ENCODE measurements around the gene GNG3. TPM values are rescaled to one million over a fixed set of nuclear protein-coding genes. Genes with fewer than 3 reads are reported as not detected.
A peak's percentile ranks its signal among the peaks of the same experiment; 100 is the strongest.

The GNG3 gene
- total and polyA plus RNA-seq, 2 of the 8 experiments (the other 6 are each of a cell fraction or from before 2014, with no cell fraction given) = 4.9 to 12.1 TPM

GRCh38 chr11:62727872-62728170, 20.3 kb downstream of the GNG3 start:
- peak overlapping the region; percentile 94 for H3K18ac ChIP-seq (ENCODE audit: extremely low read depth, low read length)
- H4K8ac ChIP-seq (ENCODE audit: extremely low read depth, insufficient read depth, low read length) = 0 out of 2 replicates have a peak overlapping the region, but pooled peaks have one; percentile 89
- no peak overlapping the region for H3K14ac ChIP-seq (ENCODE audit: insufficient read length)
- 0 out of 2 replicates have a peak, but pooled peaks cover 2% of the 10 kb centered on the region for H3K79me1 ChIP-seq (ENCODE audit: low read depth, low read length)
- peaks cover 7 to 23% (median 11%) of the 10 kb centered on the region in 4 experiments; a peak in 6 of 8 replicates for H3K36me3 ChIP-seq (ENCODE audit: control insufficient read depth in 2 of 4, insufficient read depth in 4 of 4, low read length in 3 of 4)
- peak overlapping the region; percentile 89 for H3K56ac ChIP-seq (replicated peaks; ENCODE audit: insufficient read length, low read depth, low read length)
- WGBS, 2 experiments (ENCODE audit: extremely low coverage in 1 of 2, insufficient coverage in 1 of 2, insufficient read length in 1 of 2, insufficient replicate concordance in 2 of 2, low coverage in 1 of 2, low lambda C conversion rate in 2 of 2, missing lambda C conversion rate in 1 of 2) = 2% methylated on average over 19 of the region's 20 CpGs; no CpG with 5 or more reads in 1 of the 2 experiments
- H2BK120ac ChIP-seq (replicated peaks; ENCODE audit: low read depth, low read length) = no peak overlapping the region
- no peaks in the 10 kb centered on the region for H3K9me3 ChIP-seq (ENCODE audit: insufficient read depth in 2 of 2, low read depth in 1 of 2, low read length in 1 of 2)
- H4K20me1 ChIP-seq (replicated peaks in 1 of 2; ENCODE audit: control insufficient read depth in 1 of 2, insufficient read depth in 2 of 2, low read length in 2 of 2) = peaks cover 12 to 17% of the 10 kb centered on the region in 2 experiments
- peak in 1 of 2 experiments; percentile 74 for DNase-seq (ENCODE audit: low read depth in 1 of 2, low spot score in 2 of 2)
- no peak for FAIRE-seq
- peak overlapping the region; percentile 80 for H3K4ac ChIP-seq (replicated peaks; ENCODE audit: insufficient read length, low read depth, low read length)
- peak overlapping the region; percentile 60; the same call in 1 of the 2 replicates for H2AFZ ChIP-seq (ENCODE audit: low read length)
- 0 out of 2 replicates have a peak overlapping the region, but pooled peaks have one; percentile 50 for H2BK15ac ChIP-seq (ENCODE audit: low read length)
- no peak overlapping the region for H2AK5ac ChIP-seq (ENCODE audit: low read depth, low read length)
- peaks cover 18 to 66% of the 10 kb centered on the region in 2 experiments for H3K79me2 ChIP-seq (ENCODE audit: control insufficient read depth in 1 of 2, insufficient read depth in 2 of 2, low read length in 2 of 2)
- peak overlapping the region; percentile 85 to 93 for H3K4me2 ChIP-seq (ENCODE audit: insufficient read depth in 1 of 2, low read depth in 2 of 2, low read length in 2 of 2)
- no peak overlapping the region for H2BK20ac ChIP-seq (ENCODE audit: low read length)
- ChIA-PET CTCF (ENCODE audit: partially characterized antibody) (interaction anchor here (2.1 to 6.1 kb wide), 4 partner anchors 24 to 60 kb away, joined by 5 to 45 read pairs (median 19); partner anchors contain the start of genes TAF6L and TMEM179B), POLR2A (ENCODE audit: partially characterized antibody) (interaction anchor here (0.6 to 10.9 kb wide), 33 partner anchors 9 to 415 kb away, joined by 3 to 192 read pairs (median 5); partner anchors contain the start of genes BSCL2, C11orf98, CSKMT and EEF1G)
- H3K23ac ChIP-seq (ENCODE audit: insufficient read length) = no peak overlapping the region
- no peaks in the 10 kb centered on the region for H3K27me3 ChIP-seq (replicated peaks in 1 of 4; ENCODE audit: control insufficient read depth in 3 of 4, extremely low read depth in 1 of 4, insufficient read depth in 3 of 4, low read length in 3 of 4)
- H4K5ac ChIP-seq (ENCODE audit: insufficient read length, low read depth, low read length) = peak overlapping the region; percentile 88
- H3K23me2 ChIP-seq (ENCODE audit: low read depth, low read length) = peaks cover 16% of the 10 kb centered on the region
- peak overlapping the region; percentile 91 for H2BK5ac ChIP-seq (ENCODE audit: low read depth, low read length)
- peak overlapping the region; percentile 94 for H4K91ac ChIP-seq (replicated peaks; ENCODE audit: insufficient read length, low read length)
- H3K27ac ChIP-seq (ENCODE audit: low read depth, low read length) = peak overlapping the region; percentile 92
- H3K4me3 ChIP-seq (ENCODE audit: extremely low read depth in 1 of 4, insufficient read depth in 2 of 4, low read depth in 3 of 4, low read length in 4 of 4) = peak overlapping the region; percentile 87 to 98 (median 96)
- H2BK12ac ChIP-seq (ENCODE audit: low read depth, low read length) = no peak overlapping the region
- no peaks in the 10 kb centered on the region; a peak in 3 of 7 replicates for H3K4me1 ChIP-seq (replicated peaks in 1 of 4; ENCODE audit: control insufficient read depth in 3 of 4, insufficient read depth in 4 of 4, low read length in 3 of 4)
- no peak for TF ChIP-seq RAD21 (IDR thresholded peaks at IDR 0.05 in 1 of 2, conservative IDR thresholded peaks at IDR 0.05 in 1 of 2; ENCODE audit: low read depth in 2 of 2, low read length in 2 of 2)
- TF ChIP-seq SP2 (IDR thresholded peaks at IDR 0.05; ENCODE audit: low read length) = peak; percentile 35
- no peak for TF ChIP-seq POU5F1 (IDR thresholded peaks at IDR 0.05; ENCODE audit: low read depth, low read length)
- TF ChIP-seq CREB1 (IDR thresholded peaks at IDR 0.05) = peak; percentile 54; the same call in 1 of the 2 replicates
- peak; percentile 65; the same call in 1 of the 2 replicates for TF ChIP-seq CEBPB (IDR thresholded peaks at IDR 0.05; ENCODE audit: low read depth, low read length)
- TF ChIP-seq NRF1 (IDR thresholded peaks at IDR 0.05; ENCODE audit: low read depth, low read length) = 0 out of 2 replicates have a peak, but pooled peaks have one; percentile 10
- peak; percentile 95 for TF ChIP-seq SP1 (IDR thresholded peaks at IDR 0.05; ENCODE audit: low read depth, low read length)
- TF ChIP-seq, protein P1, sequence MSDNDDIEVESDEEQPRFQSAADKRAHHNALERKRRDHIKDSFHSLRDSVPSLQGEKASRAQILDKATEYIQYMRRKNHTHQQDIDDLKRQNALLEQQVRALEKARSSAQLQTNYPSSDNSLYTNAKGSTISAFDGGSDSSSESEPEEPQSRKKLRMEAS (IDR thresholded peaks at IDR 0.05) = no peak
- TF ChIP-seq, protein P2, sequence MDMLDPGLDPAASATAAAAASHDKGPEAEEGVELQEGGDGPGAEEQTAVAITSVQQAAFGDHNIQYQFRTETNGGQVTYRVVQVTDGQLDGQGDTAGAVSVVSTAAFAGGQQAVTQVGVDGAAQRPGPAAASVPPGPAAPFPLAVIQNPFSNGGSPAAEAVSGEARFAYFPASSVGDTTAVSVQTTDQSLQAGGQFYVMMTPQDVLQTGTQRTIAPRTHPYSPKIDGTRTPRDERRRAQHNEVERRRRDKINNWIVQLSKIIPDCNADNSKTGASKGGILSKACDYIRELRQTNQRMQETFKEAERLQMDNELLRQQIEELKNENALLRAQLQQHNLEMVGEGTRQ (IDR thresholded peaks at IDR 0.05; ENCODE audit: low read length) = no peak
- no peak for TF ChIP-seq POLR2A (IDR thresholded peaks at IDR 0.05; ENCODE audit: control extremely low read depth in 1 of 2, low read depth in 2 of 2, low read length in 2 of 2)
- peak; percentile 74 for TF ChIP-seq CHD2 (IDR thresholded peaks at IDR 0.05; ENCODE audit: low read length)
- TF ChIP-seq RFX5 (IDR thresholded peaks at IDR 0.05; ENCODE audit: borderline replicate concordance, low read depth, low read length) = peak; percentile 96
- peak overlapping the region in 3 of 4 experiments; percentile 92; a peak in 6 of 7 replicates for H3K9ac ChIP-seq (replicated peaks in 1 of 4; ENCODE audit: extremely low read depth in 1 of 4, low read depth in 3 of 4, low read length in 3 of 4)
